ENCODE results near the gene TARP.

DNA sequence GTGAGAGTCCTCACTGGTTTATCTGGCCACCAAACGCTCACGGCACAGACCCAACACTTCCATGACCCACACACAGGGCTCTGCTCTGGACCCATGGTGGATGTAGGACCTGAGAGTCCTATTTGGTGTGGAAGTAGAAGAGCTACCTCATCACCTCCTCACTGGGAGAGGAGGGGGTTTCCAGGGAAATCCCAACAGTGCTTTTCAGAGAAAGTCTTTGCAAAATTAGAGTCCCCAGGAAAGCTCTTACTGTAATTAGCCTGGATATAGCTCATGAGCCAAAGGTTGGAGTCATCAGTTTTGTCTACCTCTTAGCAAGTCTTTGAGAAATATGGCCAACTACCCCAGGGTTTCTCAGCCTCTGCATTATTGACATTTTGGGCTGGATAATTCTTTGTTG, 34.7 kb upstream of the TARP start:
- TF ChIP-seq EP300 (IDR thresholded peaks at IDR 0.05; ENCODE audit: borderline replicate concordance) (no peak), TAF1 (IDR thresholded peaks at IDR 0.05; ENCODE audit: low read depth) (no peak), RAD21 (IDR thresholded peaks at IDR 0.05; ENCODE audit: low read depth) (no peak)
- TF ChIP-seq, protein P1, sequence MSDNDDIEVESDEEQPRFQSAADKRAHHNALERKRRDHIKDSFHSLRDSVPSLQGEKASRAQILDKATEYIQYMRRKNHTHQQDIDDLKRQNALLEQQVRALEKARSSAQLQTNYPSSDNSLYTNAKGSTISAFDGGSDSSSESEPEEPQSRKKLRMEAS (IDR thresholded peaks at IDR 0.05), result no peak
- TF ChIP-seq, protein P2, sequence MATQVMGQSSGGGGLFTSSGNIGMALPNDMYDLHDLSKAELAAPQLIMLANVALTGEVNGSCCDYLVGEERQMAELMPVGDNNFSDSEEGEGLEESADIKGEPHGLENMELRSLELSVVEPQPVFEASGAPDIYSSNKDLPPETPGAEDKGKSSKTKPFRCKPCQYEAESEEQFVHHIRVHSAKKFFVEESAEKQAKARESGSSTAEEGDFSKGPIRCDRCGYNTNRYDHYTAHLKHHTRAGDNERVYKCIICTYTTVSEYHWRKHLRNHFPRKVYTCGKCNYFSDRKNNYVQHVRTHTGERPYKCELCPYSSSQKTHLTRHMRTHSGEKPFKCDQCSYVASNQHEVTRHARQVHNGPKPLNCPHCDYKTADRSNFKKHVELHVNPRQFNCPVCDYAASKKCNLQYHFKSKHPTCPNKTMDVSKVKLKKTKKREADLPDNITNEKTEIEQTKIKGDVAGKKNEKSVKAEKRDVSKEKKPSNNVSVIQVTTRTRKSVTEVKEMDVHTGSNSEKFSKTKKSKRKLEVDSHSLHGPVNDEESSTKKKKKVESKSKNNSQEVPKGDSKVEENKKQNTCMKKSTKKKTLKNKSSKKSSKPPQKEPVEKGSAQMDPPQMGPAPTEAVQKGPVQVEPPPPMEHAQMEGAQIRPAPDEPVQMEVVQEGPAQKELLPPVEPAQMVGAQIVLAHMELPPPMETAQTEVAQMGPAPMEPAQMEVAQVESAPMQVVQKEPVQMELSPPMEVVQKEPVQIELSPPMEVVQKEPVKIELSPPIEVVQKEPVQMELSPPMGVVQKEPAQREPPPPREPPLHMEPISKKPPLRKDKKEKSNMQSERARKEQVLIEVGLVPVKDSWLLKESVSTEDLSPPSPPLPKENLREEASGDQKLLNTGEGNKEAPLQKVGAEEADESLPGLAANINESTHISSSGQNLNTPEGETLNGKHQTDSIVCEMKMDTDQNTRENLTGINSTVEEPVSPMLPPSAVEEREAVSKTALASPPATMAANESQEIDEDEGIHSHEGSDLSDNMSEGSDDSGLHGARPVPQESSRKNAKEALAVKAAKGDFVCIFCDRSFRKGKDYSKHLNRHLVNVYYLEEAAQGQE (IDR thresholded peaks at IDR 0.05; ENCODE audit: low read depth), result no peak

Measured in Ishikawa (cell line).